SW480 (cell line): ENCODE data around the gene LRRC59.
"Not testable (repeated sequence)": the region's sequence is repeated elsewhere in the genome, so short reads cannot be mapped to it uniquely, and the experiment has no call there.

Experiments
- DNase-seq: peaks from one replicate; pipeline ENCODE4 v3.0.0-alpha.2; 2016; ENCODE audit warnings: low spot score

Gene LRRC59

GRCh38 chr17:50424996-50425681, 27.8 kb upstream of the LRRC59 start:
- DNase-seq = no peak

GRCh38 chr17:50424246-50424995, 27.1 kb upstream of the LRRC59 start:
- DNase-seq = no peak

GRCh38 chr17:50423553-50424159, 26.3 kb upstream of the LRRC59 start:
- DNase-seq = peak; percentile 51

- DNase-seq = no peak
These were observed 25.4 kb upstream of the LRRC59 start for GRCh38 chr17:50422738-50423137.

- DNase-seq = no peak
These were observed 24.2 kb upstream of the LRRC59 start for GRCh38 chr17:50421308-50422051.

GRCh38 chr17:50420419-50421112, 23.2 kb upstream of the LRRC59 start:
- no peak for DNase-seq

- DNase-seq = not testable (repeated sequence)
These were observed 22.3 kb upstream of the LRRC59 start for GRCh38 chr17:50419577-50419976.

- DNase-seq = no peak
These were observed 17.5 kb upstream of the LRRC59 start for GRCh38 chr17:50414808-50415207.

GRCh38 chr17:50412188-50412732, 14.9 kb upstream of the LRRC59 start:
- DNase-seq = no peak

- no peak for DNase-seq
These were observed 10.6 kb upstream of the LRRC59 start for GRCh38 chr17:50407921-50408320.

- no peak for DNase-seq
These were observed 9.3 kb upstream of the LRRC59 start for GRCh38 chr17:50406578-50406977.

GRCh38 chr17:50405351-50405750, 8.0 kb upstream of the LRRC59 start:
- not testable (repeated sequence) for DNase-seq

- not testable (repeated sequence) for DNase-seq
These were observed 2.3 kb upstream of the LRRC59 start for GRCh38 chr17:50399591-50399990.

- DNase-seq = not testable (repeated sequence)
These were observed 1.3 kb upstream of the LRRC59 start for GRCh38 chr17:50398672-50399071.

- no peak for DNase-seq
These were observed 579 bp upstream of the LRRC59 start for GRCh38 chr17:50397919-50398285.

GRCh38 chr17:50396261-50397110, 837 bp downstream of the LRRC59 start:
- peak; percentile 29 for DNase-seq

GRCh38 chr17:50394711-50395110, 2.6 kb downstream of the LRRC59 start:
- no peak for DNase-seq

- DNase-seq = no peak
These were observed 3.6 kb downstream of the LRRC59 start for GRCh38 chr17:50393700-50394099.

GRCh38 chr17:50392621-50393020, 4.7 kb downstream of the LRRC59 start:
- no peak for DNase-seq

GRCh38 chr17:50389534-50389933, 7.8 kb downstream of the LRRC59 start:
- DNase-seq = no peak

- DNase-seq = no peak
These were observed 8.6 kb downstream of the LRRC59 start for GRCh38 chr17:50388728-50389127.
